C4-2B (cell line): ENCODE measurements around the gene KHDRBS2.

Source experiments
- ZFX ChIP-seq: fragments of 450-650 bp; IDR thresholded peaks from 2 replicates; pipeline ENCODE4 v1.6.1; 2017
- TF ChIP-seq, protein P1 (sequence below): fragments of 450-650 bp; conservative IDR thresholded peaks from 2 replicates; pipeline ENCODE4 v1.5.1; 2017; ENCODE audit warnings: mild to moderate bottlenecking

DNA sequence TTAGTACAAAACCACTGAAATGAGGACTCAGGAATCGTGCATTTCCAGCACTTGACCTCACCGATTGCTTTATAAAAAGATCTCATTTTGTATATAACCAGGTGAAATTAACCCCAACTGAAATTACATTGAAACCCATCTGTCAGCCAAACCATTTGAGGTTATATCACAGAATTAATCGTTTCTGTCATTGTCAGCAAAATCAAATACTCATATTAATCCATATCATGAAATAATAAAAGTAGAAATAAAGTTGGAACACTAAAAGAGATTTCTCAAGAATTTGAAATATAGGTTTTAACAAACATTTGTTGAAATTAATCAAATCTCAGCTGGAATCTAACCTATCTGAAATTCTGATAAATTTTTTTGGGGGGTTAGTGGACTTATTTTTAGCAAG, 23.7 kb downstream of the KHDRBS2 start:
- TF ChIP-seq, protein P1, sequence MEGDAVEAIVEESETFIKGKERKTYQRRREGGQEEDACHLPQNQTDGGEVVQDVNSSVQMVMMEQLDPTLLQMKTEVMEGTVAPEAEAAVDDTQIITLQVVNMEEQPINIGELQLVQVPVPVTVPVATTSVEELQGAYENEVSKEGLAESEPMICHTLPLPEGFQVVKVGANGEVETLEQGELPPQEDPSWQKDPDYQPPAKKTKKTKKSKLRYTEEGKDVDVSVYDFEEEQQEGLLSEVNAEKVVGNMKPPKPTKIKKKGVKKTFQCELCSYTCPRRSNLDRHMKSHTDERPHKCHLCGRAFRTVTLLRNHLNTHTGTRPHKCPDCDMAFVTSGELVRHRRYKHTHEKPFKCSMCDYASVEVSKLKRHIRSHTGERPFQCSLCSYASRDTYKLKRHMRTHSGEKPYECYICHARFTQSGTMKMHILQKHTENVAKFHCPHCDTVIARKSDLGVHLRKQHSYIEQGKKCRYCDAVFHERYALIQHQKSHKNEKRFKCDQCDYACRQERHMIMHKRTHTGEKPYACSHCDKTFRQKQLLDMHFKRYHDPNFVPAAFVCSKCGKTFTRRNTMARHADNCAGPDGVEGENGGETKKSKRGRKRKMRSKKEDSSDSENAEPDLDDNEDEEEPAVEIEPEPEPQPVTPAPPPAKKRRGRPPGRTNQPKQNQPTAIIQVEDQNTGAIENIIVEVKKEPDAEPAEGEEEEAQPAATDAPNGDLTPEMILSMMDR, result no peak
- no peak for TF ChIP-seq ZFX
